Pulmonary artery endothelial cell (primary cell): ENCODE results near the gene CDKN1B. TPM values are rescaled to one million over a fixed set of nuclear protein-coding genes. Genes with fewer than 3 reads are reported as not detected.

Source experiments
- DNase-seq: peaks from one replicate; pipeline ENCODE4 v3.0.0-alpha.2; 2011; ENCODE audit warnings: low read depth, low spot score
- total RNA-seq: library from RNA; depleted of rRNA; stranded (reverse); fragments of >200 nt; gene quantifications from 2 replicates; pipeline ENCODE4 v1.2.3, GENCODE V29; 2014

The CDKN1B gene
- total RNA-seq, result 49.5 and 56.7 TPM in 2 replicates

DNA sequence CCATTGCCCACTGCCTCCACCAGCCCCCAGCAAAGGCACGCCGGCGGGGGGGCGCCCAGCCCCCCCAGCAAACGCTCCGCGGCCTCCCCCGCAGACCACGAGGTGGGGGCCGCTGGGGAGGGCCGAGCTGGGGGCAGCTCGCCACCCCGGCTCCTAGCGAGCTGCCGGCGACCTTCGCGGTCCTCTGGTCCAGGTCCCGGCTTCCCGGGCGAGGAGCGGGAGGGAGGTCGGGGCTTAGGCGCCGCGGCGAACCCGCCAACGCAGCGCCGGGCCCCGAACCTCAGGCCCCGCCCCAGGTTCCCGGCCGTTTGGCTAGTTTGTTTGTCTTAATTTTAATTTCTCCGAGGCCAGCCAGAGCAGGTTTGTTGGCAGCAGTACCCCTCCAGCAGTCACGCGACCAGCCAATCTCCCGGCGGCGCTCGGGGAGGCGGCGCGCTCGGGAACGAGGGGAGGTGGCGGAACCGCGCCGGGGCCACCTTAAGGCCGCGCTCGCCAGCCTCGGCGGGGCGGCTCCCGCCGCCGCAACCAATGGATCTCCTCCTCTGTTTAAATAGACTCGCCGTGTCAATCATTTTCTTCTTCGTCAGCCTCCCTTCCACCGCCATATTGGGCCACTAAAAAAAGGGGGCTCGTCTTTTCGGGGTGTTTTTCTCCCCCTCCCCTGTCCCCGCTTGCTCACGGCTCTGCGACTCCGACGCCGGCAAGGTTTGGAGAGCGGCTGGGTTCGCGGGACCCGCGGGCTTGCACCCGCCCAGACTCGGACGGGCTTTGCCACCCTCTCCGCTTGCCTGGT, at the start of gene CDKN1B:
CDKN1B (plus strand) TSS at position 576 of the 793 bp plus-strand sequence. CDS start 472 bp downstream, outside the sequence.
- DNase-seq, result peak; percentile 84

DNA sequence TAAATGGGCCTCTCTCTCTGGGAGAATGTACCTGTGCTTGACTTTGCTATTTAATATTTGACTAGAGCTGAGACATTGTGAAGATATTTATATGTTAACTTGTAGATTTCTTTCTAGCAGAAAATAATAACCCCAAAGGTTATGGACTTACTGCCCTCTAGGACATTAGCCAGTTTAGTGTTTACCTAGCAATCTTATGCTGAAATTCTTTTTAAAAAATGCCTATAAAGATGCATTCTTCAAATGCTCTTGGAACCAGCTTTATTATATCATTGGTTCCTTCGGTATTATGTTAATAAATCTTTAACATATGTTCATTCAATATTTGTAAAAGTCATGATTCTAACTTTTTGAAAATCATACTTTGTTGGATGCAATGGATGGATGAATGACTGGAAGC, 49.2 kb upstream of the CDKN1B start:
- no peak for DNase-seq

GRCh38 chr12:12669020-12669419, 48.1 kb upstream of the CDKN1B start:
- no peak for DNase-seq

- no peak for DNase-seq
Observed at GRCh38 chr12:12671850-12672660, 45.1 kb upstream of the CDKN1B start.

DNA sequence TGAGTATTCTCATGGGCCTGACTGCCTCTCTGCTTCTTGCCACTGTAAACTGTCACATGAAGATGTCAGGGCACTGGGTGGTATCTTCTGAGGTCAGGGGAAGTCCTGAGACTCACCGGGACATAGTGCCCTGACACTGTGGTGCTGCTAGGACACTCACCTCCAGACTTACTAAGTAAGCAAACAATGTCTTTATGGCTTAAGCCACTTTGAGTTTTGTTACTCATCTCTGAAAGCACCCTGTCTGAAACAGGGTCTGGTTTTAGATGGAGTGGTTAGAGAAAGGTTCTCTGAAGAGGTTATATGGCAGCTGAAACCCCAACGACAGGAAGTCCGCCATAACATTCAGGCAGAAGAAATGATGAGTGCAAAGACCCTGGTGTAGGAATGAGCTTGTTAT, 43.9 kb upstream of the CDKN1B start:
- no peak for DNase-seq

- DNase-seq, result no peak
Observed at GRCh38 chr12:12676605-12677004, 40.6 kb upstream of the CDKN1B start.

DNA sequence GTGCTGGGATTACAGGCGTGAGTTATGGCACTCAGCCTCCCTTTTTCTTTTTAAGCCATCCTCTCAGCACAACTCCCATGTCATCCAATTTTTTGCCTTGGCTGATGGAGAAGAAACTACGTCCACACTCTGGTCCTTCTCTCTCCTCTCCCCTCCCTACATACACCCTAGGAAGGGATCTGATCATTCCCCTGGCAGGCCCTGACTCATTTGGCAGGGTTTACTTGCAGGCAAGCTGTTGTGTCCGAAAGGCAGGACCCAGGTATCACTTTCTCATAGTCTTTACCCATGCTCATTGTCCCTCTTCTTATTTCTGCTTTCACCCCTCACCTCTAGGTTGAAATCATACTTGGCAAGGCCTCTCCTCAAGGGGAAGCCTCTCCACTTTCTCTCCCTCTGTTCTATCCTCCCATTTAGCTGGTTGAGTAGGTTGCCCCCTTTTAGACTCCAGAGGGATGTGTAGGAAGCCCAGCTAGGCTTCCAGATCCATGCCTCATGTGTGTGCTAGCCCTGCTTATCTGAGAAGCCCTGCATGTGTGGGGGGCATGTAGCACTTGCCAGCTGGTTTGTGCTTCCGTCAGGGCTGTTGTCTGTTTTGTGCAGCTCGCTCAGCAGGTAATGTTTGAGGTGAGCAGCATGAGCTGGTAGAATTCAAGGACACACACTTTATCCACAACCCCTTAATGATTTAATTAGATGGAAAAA, 36.0 kb upstream of the CDKN1B start:
- no peak for DNase-seq

GRCh38 chr12:12682284-12682683, 34.9 kb upstream of the CDKN1B start:
- DNase-seq, result no peak

DNA sequence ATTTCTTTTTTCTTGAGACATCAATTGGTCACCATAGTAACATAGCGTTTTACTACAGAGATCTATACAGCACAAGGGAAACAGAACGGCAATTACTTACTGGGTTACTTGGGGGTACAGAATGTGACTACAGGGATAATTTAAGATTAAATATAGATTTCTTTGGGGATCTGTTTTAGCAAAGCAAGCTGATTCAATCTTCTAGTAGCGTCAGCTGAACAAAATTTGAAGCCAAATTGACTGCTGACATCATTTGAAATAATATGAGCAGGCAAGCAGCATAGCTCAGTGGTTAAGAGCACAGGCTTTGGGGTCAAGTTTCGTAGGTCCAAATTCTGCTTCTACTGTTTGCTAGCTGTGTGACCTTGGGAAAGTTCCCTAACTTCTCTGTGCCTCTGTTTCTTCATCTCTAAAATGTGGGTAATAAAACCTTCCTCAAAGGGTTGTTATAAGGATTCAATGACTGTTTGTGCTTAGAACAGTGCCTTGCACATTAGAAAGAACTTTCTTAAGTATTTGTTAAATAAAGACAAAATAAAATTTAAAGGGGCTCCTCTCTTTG, 34.0 kb upstream of the CDKN1B start:
- DNase-seq, result no peak

DNA sequence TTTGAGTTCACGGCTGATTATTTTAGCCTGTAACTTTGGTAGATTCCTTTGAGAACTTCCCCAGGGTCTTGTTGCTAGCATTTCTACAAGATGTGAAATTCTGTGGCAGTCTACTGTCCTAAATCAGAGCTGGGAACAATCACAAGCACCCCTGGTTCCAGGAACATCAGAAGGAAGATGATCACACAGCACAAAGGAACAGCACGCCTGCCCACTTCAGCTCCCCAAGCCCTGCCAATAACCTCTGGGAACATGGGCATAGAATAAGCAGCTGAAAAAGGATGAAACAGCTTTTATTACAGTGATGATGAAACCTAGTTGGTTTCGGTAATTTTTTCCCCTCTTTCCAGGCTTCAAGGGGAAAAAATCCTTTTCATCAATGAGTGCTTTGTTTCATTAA, 33.4 kb upstream of the CDKN1B start:
- no peak for DNase-seq

DNA sequence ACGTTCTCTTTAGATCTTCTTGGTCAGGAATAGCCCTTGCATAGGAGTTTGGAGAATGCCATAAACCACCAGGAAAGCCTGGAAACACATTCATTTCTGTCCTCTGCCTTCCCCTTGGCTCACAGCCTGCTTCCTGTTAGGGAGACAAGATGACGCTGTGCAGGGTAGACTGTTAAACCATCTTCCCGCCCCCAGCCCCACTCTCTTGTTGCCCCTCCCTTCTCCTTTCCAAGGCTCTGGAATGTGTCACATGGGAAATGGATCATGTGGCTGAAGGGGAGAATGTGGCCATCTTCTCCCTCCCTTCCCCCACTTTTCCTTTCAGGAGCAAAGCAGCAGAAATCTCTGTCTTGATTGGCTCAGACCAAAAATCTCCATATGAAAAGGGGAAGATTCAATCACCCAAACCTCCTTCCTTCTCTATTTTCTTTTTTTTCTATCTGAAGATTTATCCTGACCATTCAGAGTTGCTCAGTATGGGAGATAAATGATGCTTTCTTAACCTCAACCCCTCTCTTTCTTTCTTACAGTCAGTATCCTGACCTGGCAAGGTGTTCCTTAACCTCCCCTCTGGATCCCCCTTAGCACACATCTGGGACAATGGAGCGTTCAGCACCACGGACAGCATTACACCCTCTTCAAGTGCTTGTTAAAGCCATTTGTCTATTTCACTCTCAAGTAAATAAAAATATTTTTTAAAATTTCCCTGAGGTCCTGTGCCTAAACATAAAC, 32.6 kb upstream of the CDKN1B start:
- peak; percentile 13 for DNase-seq

DNA sequence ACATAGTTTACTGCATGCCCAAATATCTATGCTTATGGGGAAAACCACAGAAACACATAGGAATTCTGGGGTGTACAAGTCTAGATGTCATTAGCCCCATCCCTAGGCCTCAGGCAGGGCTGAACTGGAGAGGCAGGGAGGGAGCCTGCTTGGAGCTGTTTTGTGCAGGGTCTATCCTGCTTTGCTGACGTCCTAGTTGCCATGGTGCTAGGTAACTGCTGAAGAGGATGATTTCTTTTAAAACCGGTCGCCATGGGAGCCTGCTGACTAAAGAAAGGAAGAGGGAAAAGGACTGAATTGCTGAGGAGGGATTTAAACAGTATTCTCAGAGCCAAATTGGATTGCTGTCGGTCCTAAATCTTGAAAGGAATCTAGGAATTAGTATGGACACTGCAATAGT, 31.9 kb upstream of the CDKN1B start:
- DNase-seq, result no peak

GRCh38 chr12:12686472-12686871, 30.7 kb upstream of the CDKN1B start:
- DNase-seq, result no peak

- DNase-seq, result no peak
Observed at GRCh38 chr12:12686925-12687324, 30.2 kb upstream of the CDKN1B start.

GRCh38 chr12:12689647-12690300, 27.4 kb upstream of the CDKN1B start:
- no peak for DNase-seq

DNA sequence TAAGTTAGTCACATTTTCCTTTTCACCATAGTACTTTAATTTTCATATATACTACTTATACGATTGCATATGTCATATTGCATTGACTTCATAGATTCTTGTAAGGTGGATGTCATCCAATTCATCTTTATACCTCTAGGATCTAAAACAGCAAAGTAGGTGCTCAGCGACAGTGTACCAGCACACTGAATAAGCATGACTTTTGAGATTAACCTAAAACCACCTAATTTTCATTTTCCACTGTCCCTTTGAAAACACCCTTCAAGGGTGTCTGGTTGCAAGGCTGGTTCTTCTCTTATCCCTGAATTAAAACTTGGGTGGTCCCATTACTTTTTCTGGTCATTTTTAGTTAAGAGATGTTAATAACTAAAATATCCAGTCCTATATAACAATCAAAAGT, 25.6 kb upstream of the CDKN1B start:
- DNase-seq, result no peak

DNA sequence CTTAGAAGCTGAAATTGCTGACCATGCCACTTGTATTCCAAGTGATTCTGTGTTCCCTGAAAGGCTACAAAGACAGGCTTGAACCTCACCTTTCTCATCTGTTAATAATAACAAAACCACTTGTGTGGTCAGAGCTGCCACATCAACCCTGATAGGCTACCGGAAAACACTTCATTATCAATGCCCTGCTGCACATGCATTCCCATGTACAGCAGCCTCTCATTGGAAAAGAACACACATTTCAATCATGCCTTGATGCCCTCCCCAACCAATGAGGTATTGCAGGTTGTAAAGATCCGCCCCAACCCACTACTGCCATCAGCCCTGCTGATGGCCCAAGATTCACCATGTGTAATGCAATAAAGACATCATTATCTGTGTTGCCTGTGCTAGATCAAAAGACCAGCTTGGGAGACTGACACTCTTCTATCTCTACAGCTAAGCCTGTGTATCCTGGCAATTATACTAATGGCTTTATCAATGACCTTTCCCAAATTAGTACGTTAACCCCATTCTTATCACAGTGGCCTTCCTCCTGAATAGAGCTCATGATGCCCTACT, 24.0 kb upstream of the CDKN1B start:
- DNase-seq, result no peak

GRCh38 chr12:12696562-12697383, 20.4 kb upstream of the CDKN1B start:
- peak; percentile 69 for DNase-seq

DNA sequence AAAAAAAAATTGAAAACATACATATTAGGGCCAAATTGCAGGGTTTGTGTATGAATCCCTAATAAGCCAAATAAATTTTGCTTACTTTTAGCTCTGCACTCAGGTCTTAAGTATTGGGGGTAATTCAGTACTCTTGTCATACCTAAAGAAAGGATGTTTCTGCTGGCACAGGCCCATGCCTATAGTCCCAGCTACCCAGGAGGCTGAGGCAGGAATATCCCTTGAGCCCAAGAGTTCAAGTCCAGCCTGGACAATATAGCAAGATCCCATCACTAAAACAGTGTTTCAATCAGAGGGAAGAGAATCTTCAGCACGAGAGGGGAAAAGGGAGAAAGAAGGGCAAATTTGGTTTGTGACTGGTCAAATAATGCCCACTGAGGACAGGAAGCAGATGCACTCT, 17.8 kb upstream of the CDKN1B start:
- DNase-seq, result no peak
